HCT116 (cell line): ENCODE results near the gene LY6G6D. TPM values are rescaled to one million over a fixed set of nuclear protein-coding genes. Genes with fewer than 3 reads are reported as not detected.
A peak's percentile ranks its signal among the peaks of the same experiment; 100 is the strongest.

Experiments used
- ATAC-seq: fragments of 200-7000 bp; cut with Tn5 transposase; 2 replicates; pipeline ENCODE4 v1.9.1; 2020; ENCODE audit warnings: mild to moderate bottlenecking, moderate library complexity
- BruUV-seq: library from RNA; stranded (reverse); fragments of 400-500 nt; replicated peaks from 2 replicates; lab custom pipeline; 2021; lab: Mats Ljungman, UMichigan
- CTCF ChIA-PET: fragments of 300-600 bp; sonication (Branson Sonifier 250); formaldehyde crosslinking; loops from one replicate; lab custom pipeline; 2021; ENCODE audit warnings: antibody characterized with exemption; lab: Charles Lee
- POLR2A ChIA-PET: fragments of 300-600, 350-600 bp; sonication (Branson Sonifier 250); formaldehyde crosslinking; loops from one replicate; lab custom pipeline; 2021; ENCODE audit warnings: antibody characterized with exemption; lab: Charles Lee
- RAD21 ChIA-PET, 2 experiments: fragments of 300-600 bp; sonication (Branson Sonifier 250); formaldehyde crosslinking; loops; one replicate each; lab custom pipeline; 2023; ENCODE audit warnings: low total read pairs in 2 of 2; ENCODE audit not compliant: uncharacterized antibody in 2 of 2, unreplicated experiment in 2 of 2, low non-redundant PET in 1 of 2; lab: Charles Lee
- DNase-seq: peaks from one replicate; pipeline ENCODE4 v3.0.0-alpha.2; 2010; ENCODE audit warnings: low read depth, low spot score
- H2AFZ ChIP-seq: fragments of 200-600 bp; shearing (Covaris generic), sonication (generic); 2 replicates; pipeline ENCODE4 v1.6.1; 2017; ENCODE audit warnings: low read depth, mixed run types, mixed read lengths, antibody characterized with exemption, low read length; ENCODE audit not compliant: poor library complexity, severe bottlenecking
- H3K27ac ChIP-seq: 2 replicates; pipeline ENCODE4 v1.5.1; 2012; ENCODE audit warnings: low read depth, low read length
- H3K27me3 ChIP-seq: fragments of 200-600 bp; sonication (generic); 2 replicates; pipeline ENCODE4 v1.6.1; 2016; ENCODE audit warnings: mixed run types, low read length, mixed read lengths; ENCODE audit not compliant: insufficient read depth
- H3K36me3 ChIP-seq, 2 experiments: fragments of 200-500 bp in 1 of 2; fragments of 200-600 bp in 1 of 2; sonication (Bioruptor generic) in 1 of 2; sonication (generic) in 1 of 2; 2 replicates each; pipeline versions ENCODE4 v1.5.1 to v1.6.1; 2014 to 2016; ENCODE audit warnings: low read length in 2 of 2, inconsistent platforms in 1 of 2, mixed read lengths in 1 of 2, mixed run types in 1 of 2; ENCODE audit not compliant: insufficient read depth in 2 of 2, control insufficient read depth in 1 of 2
- H3K4me1 ChIP-seq, 2 experiments: fragments of 200-600 bp in 1 of 2; sonication (generic) in 1 of 2; 2 replicates each; pipeline versions ENCODE4 v1.5.1 to v1.6.1; 2012 to 2017; ENCODE audit warnings: low read length in 2 of 2, inconsistent platforms in 1 of 2, mild to moderate bottlenecking in 1 of 2, mixed read lengths in 1 of 2, mixed run types in 1 of 2, moderate library complexity in 1 of 2; ENCODE audit not compliant: insufficient read depth in 2 of 2, control insufficient read depth in 1 of 2
- H3K4me2 ChIP-seq: fragments of 200-600 bp; sonication (generic); 2 replicates; pipeline ENCODE4 v1.6.1; 2017; ENCODE audit warnings: mixed run types, low read length, mixed read lengths
- H3K4me3 ChIP-seq, 2 experiments: fragments of 200-600 bp in 1 of 2; sonication (generic) in 1 of 2; replicated peaks in 1 of 2; 2 replicates each; pipeline ENCODE4 v1.5.1; 2011 to 2016; ENCODE audit warnings: low read length in 2 of 2, control low read depth in 1 of 2, low read depth in 1 of 2, mild to moderate bottlenecking in 1 of 2, mixed read lengths in 1 of 2, mixed run types in 1 of 2
- H3K79me2 ChIP-seq: fragments of 200-600 bp; sonication (generic); 2 replicates; pipeline ENCODE4 v1.6.1; 2017; ENCODE audit warnings: mild to moderate bottlenecking, mixed run types, low read length, moderate library complexity, mixed read lengths; ENCODE audit not compliant: insufficient read depth
- H3K9ac ChIP-seq: fragments of 200-600 bp; sonication (generic); 2 replicates; pipeline ENCODE4 v1.6.1; 2016; ENCODE audit warnings: low read length, mixed read lengths
- H3K9me2 ChIP-seq: fragments of 200-600 bp; sonication (generic), shearing (Covaris generic); 2 replicates; pipeline ENCODE4 v1.6.1; 2017; ENCODE audit warnings: mixed run types, mild to moderate bottlenecking, moderate library complexity; ENCODE audit not compliant: insufficient read depth
- H3K9me3 ChIP-seq, 2 experiments: fragments of 200-500 bp in 1 of 2; fragments of 200-600 bp in 1 of 2; sonication (Bioruptor generic) in 1 of 2; sonication (generic) in 1 of 2; 2 replicates each; pipeline ENCODE4 v1.6.1; 2014 to 2017; ENCODE audit warnings: low read length in 2 of 2, mixed read lengths in 2 of 2, inconsistent platforms in 1 of 2, low read depth in 1 of 2, mild to moderate bottlenecking in 1 of 2, mixed run types in 1 of 2, moderate library complexity in 1 of 2; ENCODE audit not compliant: control insufficient read depth in 1 of 2, insufficient read depth in 1 of 2
- H4K20me1 ChIP-seq: fragments of 200-600 bp; sonication (generic), shearing (Covaris generic); 2 replicates; pipeline ENCODE4 v1.6.1; 2017; ENCODE audit warnings: mixed run types, mild to moderate bottlenecking, moderate library complexity; ENCODE audit not compliant: insufficient read depth
- ATF3 ChIP-seq: IDR thresholded peaks from 2 replicates; pipeline ENCODE4 v1.6.1; 2012
- CBX3 ChIP-seq: IDR thresholded peaks from 2 replicates; pipeline ENCODE4 v1.6.1; 2012; ENCODE audit warnings: low read depth
- CEBPB ChIP-seq: IDR thresholded peaks from 2 replicates; pipeline ENCODE4 v1.6.1; 2012; ENCODE audit warnings: low read depth
- EGR1 ChIP-seq: IDR thresholded peaks from 2 replicates; pipeline ENCODE4 v1.6.1; 2012; ENCODE audit warnings: low read depth
- ELF1 ChIP-seq: IDR thresholded peaks from 2 replicates; pipeline ENCODE4 v1.6.1; 2012; ENCODE audit warnings: low read depth, borderline replicate concordance
- EZH2phosphoT487 ChIP-seq: fragments of 200-600 bp; IDR thresholded peaks from 2 replicates; pipeline ENCODE4 v1.6.1; 2018; ENCODE audit warnings: antibody characterized with exemption, borderline replicate concordance
- JUND ChIP-seq: IDR thresholded peaks from 2 replicates; pipeline ENCODE4 v1.6.1; 2012
- MAX ChIP-seq: IDR thresholded peaks from 2 replicates; pipeline ENCODE4 v1.6.1; 2012
- POLR2A ChIP-seq: IDR thresholded peaks from 2 replicates; pipeline ENCODE4 v1.7.0; 2011; ENCODE audit warnings: borderline replicate concordance; ENCODE audit not compliant: insufficient read depth, insufficient read length; ENCODE audit errors: extremely low read depth
- POLR2AphosphoS5 ChIP-seq: IDR thresholded peaks from 2 replicates; pipeline ENCODE4 v1.6.1; 2011; ENCODE audit warnings: mild to moderate bottlenecking, low read depth, low read length, moderate library complexity
- RAD21 ChIP-seq: IDR thresholded peaks from 2 replicates; pipeline ENCODE4 v1.6.1; 2012; ENCODE audit warnings: low read depth, mild to moderate bottlenecking
- SIN3A ChIP-seq: IDR thresholded peaks from 2 replicates; pipeline ENCODE4 v1.6.1; 2012; ENCODE audit warnings: low read depth
- SP1 ChIP-seq: IDR thresholded peaks from 2 replicates; pipeline ENCODE4 v1.6.1; 2012; ENCODE audit warnings: low read depth
- TCF7L2 ChIP-seq: IDR thresholded peaks from 2 replicates; pipeline ENCODE4 v1.7.0; 2011; ENCODE audit warnings: borderline replicate concordance, inconsistent platforms; ENCODE audit not compliant: insufficient read depth, insufficient read length; ENCODE audit errors: extremely low read depth
- YY1 ChIP-seq: IDR thresholded peaks from 2 replicates; pipeline ENCODE4 v1.6.1; 2011; ENCODE audit warnings: low read length, low read depth, moderate library complexity, mild to moderate bottlenecking; ENCODE audit not compliant: insufficient replicate concordance; ENCODE audit errors: extremely low read depth
- ZNF274 ChIP-seq: fragments of 200-500 bp; sonication (Bioruptor generic); IDR thresholded peaks from 2 replicates; pipeline ENCODE4 v1.6.1; 2014; ENCODE audit warnings: mild to moderate bottlenecking, low read depth, low read length, inconsistent platforms
- intact Hi-C: fragments of 100-400 bp; cut with micrococcal nuclease; formaldehyde crosslinking; loops from 2 replicates; pipeline ENCODE4 v1.10.0; 2022
- total RNA-seq: library from RNA; stranded (reverse); gene quantifications from one replicate; pipeline ENCODE4 v1.2.1, GENCODE V29; 2021; ENCODE audit not compliant: unreplicated experiment
- TF ChIP-seq, protein P1 (sequence below), 3 experiments: fragments of 200-600 bp in 1 of 3; sonication (generic) in 1 of 3; IDR thresholded peaks in 2 of 3; conservative IDR thresholded peaks in 1 of 3; 2 replicates each; pipeline ENCODE4 v1.5.1; 2012 to 2017; ENCODE audit warnings: low read depth in 2 of 3, low read length in 2 of 3, antibody characterized with exemption in 1 of 3, borderline replicate concordance in 1 of 3, control low read depth in 1 of 3, mild to moderate bottlenecking in 1 of 3, mixed read lengths in 1 of 3, mixed run types in 1 of 3, moderate library complexity in 1 of 3; ENCODE audit not compliant: insufficient read depth in 1 of 3
- TF ChIP-seq, protein P2 (sequence below): IDR thresholded peaks from 2 replicates; pipeline ENCODE4 v1.6.1; 2012; ENCODE audit warnings: low read depth

The LY6G6D gene
- total RNA-seq, 1 experiment from 2014 or later: not detected

- ChIA-PET RAD21 (no interaction called here), CTCF (interaction anchor here (1.1 to 3.6 kb wide), 5 partner anchors 8 to 73 kb away, joined by 4 to 25 read pairs (median 9); partner anchors contain the start of genes DDAH2, GPANK1 and LY6G5C), POLR2A (interaction anchor here (0.6 to 4.3 kb wide), 12 partner anchors 15 to 196 kb away, joined by 3 to 21 read pairs (median 4); partner anchors contain the start of genes ABHD16A, CSNK2B, DDX39B and GPANK1)
- intact Hi-C loops: loop anchor here (5.0 kb wide), 2 partner anchors 70 to 95 kb away; partner anchors contain the start of genes CSNK2B and LY6G5B
- ATAC-seq (no peak), DNase-seq (no peak)
- H3K9ac ChIP-seq: peak overlapping the region; percentile 82
- peaks cover 20 to 28% of the 10 kb centered on the region in 2 experiments for H3K36me3 ChIP-seq
- no peaks in the 10 kb centered on the region for H3K9me3 ChIP-seq
- H4K20me1 ChIP-seq: no peaks in the 10 kb centered on the region; the same call in 1 of the 2 replicates
- peaks cover 41 to 67% of the 10 kb centered on the region in 2 experiments for H3K4me1 ChIP-seq
- H3K4me2 ChIP-seq: peak overlapping the region; percentile 83
- H3K79me2 ChIP-seq: peaks cover 60% of the 10 kb centered on the region
- no peak overlapping the region for H2AFZ ChIP-seq
- BruUV-seq: no TSS peak
- H3K9me2 ChIP-seq: no peaks in the 10 kb centered on the region
- no peaks in the 10 kb centered on the region for H3K27me3 ChIP-seq
- peak overlapping the region; percentile 90 for H3K27ac ChIP-seq
- no peak for TF ChIP-seq TCF7L2
- TF ChIP-seq CBX3: no peak
- TF ChIP-seq YY1: no peak
- no peak for TF ChIP-seq POLR2A
- no peak for TF ChIP-seq SP1
- no peak for TF ChIP-seq POLR2AphosphoS5
- TF ChIP-seq ELF1: no peak
- TF ChIP-seq CEBPB: no peak
- no peak for TF ChIP-seq JUND
- TF ChIP-seq, protein P1, sequence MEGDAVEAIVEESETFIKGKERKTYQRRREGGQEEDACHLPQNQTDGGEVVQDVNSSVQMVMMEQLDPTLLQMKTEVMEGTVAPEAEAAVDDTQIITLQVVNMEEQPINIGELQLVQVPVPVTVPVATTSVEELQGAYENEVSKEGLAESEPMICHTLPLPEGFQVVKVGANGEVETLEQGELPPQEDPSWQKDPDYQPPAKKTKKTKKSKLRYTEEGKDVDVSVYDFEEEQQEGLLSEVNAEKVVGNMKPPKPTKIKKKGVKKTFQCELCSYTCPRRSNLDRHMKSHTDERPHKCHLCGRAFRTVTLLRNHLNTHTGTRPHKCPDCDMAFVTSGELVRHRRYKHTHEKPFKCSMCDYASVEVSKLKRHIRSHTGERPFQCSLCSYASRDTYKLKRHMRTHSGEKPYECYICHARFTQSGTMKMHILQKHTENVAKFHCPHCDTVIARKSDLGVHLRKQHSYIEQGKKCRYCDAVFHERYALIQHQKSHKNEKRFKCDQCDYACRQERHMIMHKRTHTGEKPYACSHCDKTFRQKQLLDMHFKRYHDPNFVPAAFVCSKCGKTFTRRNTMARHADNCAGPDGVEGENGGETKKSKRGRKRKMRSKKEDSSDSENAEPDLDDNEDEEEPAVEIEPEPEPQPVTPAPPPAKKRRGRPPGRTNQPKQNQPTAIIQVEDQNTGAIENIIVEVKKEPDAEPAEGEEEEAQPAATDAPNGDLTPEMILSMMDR (IDR thresholded peaks at IDR 0.05 in 2 of 3, conservative IDR thresholded peaks at IDR 0.05 in 1 of 3; ENCODE audit: borderline replicate concordance in 1 of 3, insufficient read depth in 1 of 3, low read depth in 2 of 3, low read length in 2 of 3): no peak
- no peak for TF ChIP-seq SIN3A
- TF ChIP-seq RAD21: no peak
- TF ChIP-seq ATF3: no peak
- TF ChIP-seq, protein P2, sequence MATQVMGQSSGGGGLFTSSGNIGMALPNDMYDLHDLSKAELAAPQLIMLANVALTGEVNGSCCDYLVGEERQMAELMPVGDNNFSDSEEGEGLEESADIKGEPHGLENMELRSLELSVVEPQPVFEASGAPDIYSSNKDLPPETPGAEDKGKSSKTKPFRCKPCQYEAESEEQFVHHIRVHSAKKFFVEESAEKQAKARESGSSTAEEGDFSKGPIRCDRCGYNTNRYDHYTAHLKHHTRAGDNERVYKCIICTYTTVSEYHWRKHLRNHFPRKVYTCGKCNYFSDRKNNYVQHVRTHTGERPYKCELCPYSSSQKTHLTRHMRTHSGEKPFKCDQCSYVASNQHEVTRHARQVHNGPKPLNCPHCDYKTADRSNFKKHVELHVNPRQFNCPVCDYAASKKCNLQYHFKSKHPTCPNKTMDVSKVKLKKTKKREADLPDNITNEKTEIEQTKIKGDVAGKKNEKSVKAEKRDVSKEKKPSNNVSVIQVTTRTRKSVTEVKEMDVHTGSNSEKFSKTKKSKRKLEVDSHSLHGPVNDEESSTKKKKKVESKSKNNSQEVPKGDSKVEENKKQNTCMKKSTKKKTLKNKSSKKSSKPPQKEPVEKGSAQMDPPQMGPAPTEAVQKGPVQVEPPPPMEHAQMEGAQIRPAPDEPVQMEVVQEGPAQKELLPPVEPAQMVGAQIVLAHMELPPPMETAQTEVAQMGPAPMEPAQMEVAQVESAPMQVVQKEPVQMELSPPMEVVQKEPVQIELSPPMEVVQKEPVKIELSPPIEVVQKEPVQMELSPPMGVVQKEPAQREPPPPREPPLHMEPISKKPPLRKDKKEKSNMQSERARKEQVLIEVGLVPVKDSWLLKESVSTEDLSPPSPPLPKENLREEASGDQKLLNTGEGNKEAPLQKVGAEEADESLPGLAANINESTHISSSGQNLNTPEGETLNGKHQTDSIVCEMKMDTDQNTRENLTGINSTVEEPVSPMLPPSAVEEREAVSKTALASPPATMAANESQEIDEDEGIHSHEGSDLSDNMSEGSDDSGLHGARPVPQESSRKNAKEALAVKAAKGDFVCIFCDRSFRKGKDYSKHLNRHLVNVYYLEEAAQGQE: no peak
- no peak for TF ChIP-seq ZNF274
- no peak for TF ChIP-seq MAX
- TF ChIP-seq EGR1: no peak
- TF ChIP-seq EZH2phosphoT487: no peak
- peak overlapping the region; percentile 37 to 92 for H3K4me3 ChIP-seq
Measured at GRCh38 chr6:31737315-31737990, 22.3 kb downstream of the LY6G6D start.
